Thyroid gland (tissue), 4 donors: ENCODE data around the gene VAV3. TPM values are rescaled to one million over a fixed set of nuclear protein-coding genes. Genes with fewer than 3 reads are reported as not detected.
A peak's percentile ranks its signal among the peaks of the same experiment; 100 is the strongest.

Experiments
- DNase-seq, 2 donors: peaks; one replicate each; pipeline ENCODE4 v3.0.0-alpha.2; 2019
- H3K27ac ChIP-seq, 3 donors: fragments of 200-600 bp; sonication (generic); 1 replicate in 2 of 3; 2 replicates in 1 of 3; pipeline ENCODE4 v1.5.1; 2016 to 2019; ENCODE audit warnings: mild to moderate bottlenecking in 1 of 3, moderate library complexity in 1 of 3
- H3K27me3 ChIP-seq: fragments of 200-600 bp; sonication (generic); one replicate; pipeline ENCODE4 v1.5.1; 2019
- H3K36me3 ChIP-seq, 2 donors: fragments of 200-600 bp; sonication (generic); one replicate each; pipeline ENCODE4 v1.5.1; 2016 to 2019
- H3K4me1 ChIP-seq, 2 donors: fragments of 200-600 bp; sonication (generic); one replicate each; pipeline ENCODE4 v1.5.1; 2017 to 2019
- H3K4me3 ChIP-seq, 3 donors: fragments of 200-600 bp; sonication (generic); replicated peaks in 1 of 3; 1 replicate in 2 of 3; 2 replicates in 1 of 3; pipeline ENCODE4 v1.5.1; 2016; ENCODE audit warnings: mild to moderate bottlenecking in 1 of 3
- H3K9me3 ChIP-seq: fragments of 200-600 bp; sonication (generic); one replicate; pipeline ENCODE4 v1.5.1; 2017
- CTCF ChIP-seq, 6 experiments: fragments of 200-600 bp in 3 of 6; fragments of 450-650 bp in 3 of 6; sonication (generic) in 3 of 6; IDR thresholded peaks; one replicate each; pipeline ENCODE4 v1.5.1; 2016 to 2019; ENCODE audit warnings: antibody characterized with exemption in 6 of 6, mild to moderate bottlenecking in 2 of 6, inconsistent platforms in 1 of 6, moderate library complexity in 1 of 6
- POLR2A ChIP-seq, 2 donors: fragments of 450-650 bp; IDR thresholded peaks; one replicate each; pipeline ENCODE4 v1.6.1; 2017; ENCODE audit warnings: antibody characterized with exemption in 2 of 2, mild to moderate bottlenecking in 2 of 2, moderate library complexity in 1 of 2
- WGBS, 2 donors: methylation state at CpG; one replicate each; pipeline ENCODE4 v1.1.5; 2017; 5-methylcytosine and 5-hydroxymethylcytosine counted together
- intact Hi-C: fragments of 100-400 bp; cut with DNase I; formaldehyde crosslinking; loops from one replicate; pipeline ENCODE4 v1.15.1; 2023
- total RNA-seq, 4 donors: library from RNA; depleted of rRNA; stranded (reverse); fragments of >200 nt; gene quantifications; one replicate each; pipeline ENCODE4 v1.2.3, GENCODE V29; 2016

Gene VAV3
- total RNA-seq, 4 donors from 2014 or later: 14.8 to 22.8 (median 18.8) TPM

- intact Hi-C loops: no loop called here
- Histone ChIP-seq H3K4me3 (no peak overlapping the region), H3K36me3 (no peaks in the 10 kb centered on the region), H3K27me3 (no peaks in the 10 kb centered on the region), H3K4me1 (peaks cover 0 to 4% of the 10 kb centered on the region in 2 donors), H3K9me3 (no peaks in the 10 kb centered on the region), H3K27ac (no peak overlapping the region)
- DNase-seq: no peak
- TF ChIP-seq CTCF (IDR thresholded peaks at IDR 0.05): no peak
- TF ChIP-seq POLR2A (IDR thresholded peaks at IDR 0.05): no peak
Observed at GRCh38 chr1:107691540-107691939, 273.4 kb downstream of the VAV3 start.

DNA sequence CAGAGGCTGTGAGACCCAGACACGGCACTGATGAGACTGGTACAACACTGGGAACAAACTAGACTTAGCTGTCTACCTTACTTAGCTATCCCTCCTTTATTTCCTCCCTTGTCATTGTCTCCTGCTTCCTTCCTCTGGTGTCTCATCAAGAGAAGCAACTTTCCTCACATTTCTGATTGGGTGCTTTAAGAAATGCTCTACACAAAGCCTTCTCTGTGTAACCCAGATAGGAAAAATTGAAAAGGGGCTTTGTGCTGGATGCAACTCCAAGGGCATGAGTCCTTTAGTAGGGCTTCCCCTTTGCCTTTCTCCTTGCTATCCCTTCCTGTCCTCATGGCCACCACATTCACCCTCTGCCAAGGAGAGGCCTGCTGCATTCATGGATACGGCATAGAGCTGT is 274.5 kb downstream of the VAV3 start:
- intact Hi-C loops: no loop called here
- Histone ChIP-seq H3K4me1 (peaks cover 0 to 4% of the 10 kb centered on the region in 2 donors), H3K4me3 (no peak overlapping the region), H3K36me3 (no peaks in the 10 kb centered on the region), H3K9me3 (no peaks in the 10 kb centered on the region), H3K27ac (no peak overlapping the region), H3K27me3 (no peaks in the 10 kb centered on the region)
- TF ChIP-seq POLR2A (IDR thresholded peaks at IDR 0.05) (no peak), CTCF (IDR thresholded peaks at IDR 0.05) (no peak)
- DNase-seq: no peak
- 91 to 93% methylated on average over 2 of the region's 2 CpGs for WGBS, 2 donors

GRCh38 chr1:107689733-107690132 is 275.2 kb downstream of the VAV3 start:
- DNase-seq: no peak
- Histone ChIP-seq H3K27me3 (no peaks in the 10 kb centered on the region), H3K27ac (no peak overlapping the region), H3K9me3 (no peaks in the 10 kb centered on the region), H3K36me3 (no peaks in the 10 kb centered on the region), H3K4me1 (peaks cover 0 to 4% of the 10 kb centered on the region in 2 donors), H3K4me3 (no peak overlapping the region)
- no peak for TF ChIP-seq POLR2A (IDR thresholded peaks at IDR 0.05)
- TF ChIP-seq CTCF (IDR thresholded peaks at IDR 0.05): no peak
- intact Hi-C loops: no loop called here
- 92% methylated on average over 4 of the region's 4 CpGs for WGBS, 2 donors

DNA sequence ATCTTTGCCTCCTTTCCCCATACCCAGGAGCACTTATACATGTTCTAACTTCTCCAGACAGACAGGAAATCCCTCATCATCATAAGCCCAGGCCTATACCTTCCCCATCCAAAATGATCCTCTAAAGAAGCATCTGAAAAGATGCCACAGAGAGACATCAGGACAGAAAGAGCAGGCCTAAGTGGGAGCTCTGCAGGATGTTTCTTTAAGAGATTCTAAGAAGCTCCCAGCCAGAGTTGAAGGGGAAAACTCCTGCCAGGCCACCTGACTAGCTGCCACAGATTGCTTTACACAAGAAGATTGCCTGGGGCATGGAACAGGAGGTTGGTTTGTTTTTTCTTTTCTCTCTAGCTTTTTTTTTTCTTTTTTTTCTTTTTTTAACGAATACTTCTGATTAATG is 275.8 kb downstream of the VAV3 start:
- Histone ChIP-seq H3K27me3 (no peaks in the 10 kb centered on the region), H3K36me3 (no peaks in the 10 kb centered on the region), H3K4me1 (peaks cover 0 to 4% of the 10 kb centered on the region in 2 donors), H3K9me3 (no peaks in the 10 kb centered on the region), H3K27ac (no peak overlapping the region), H3K4me3 (no peak overlapping the region)
- intact Hi-C loops: no loop called here
- WGBS, 2 donors: 23 to 30% methylated on average over 1 of the region's 1 CpG
- DNase-seq: peak; percentile 30 to 74
- TF ChIP-seq POLR2A (IDR thresholded peaks at IDR 0.05) (no peak), CTCF (IDR thresholded peaks at IDR 0.05) (no peak)

- DNase-seq: no peak
- 88 to 89% methylated on average over 9 of the region's 9 CpGs for WGBS, 2 donors
- intact Hi-C loops: no loop called here
- H3K27ac ChIP-seq: no peak overlapping the region
- H3K4me3 ChIP-seq: no peak overlapping the region
- no peaks in the 10 kb centered on the region for H3K9me3 ChIP-seq
- no peak for TF ChIP-seq POLR2A (IDR thresholded peaks at IDR 0.05)
- H3K27me3 ChIP-seq: no peaks in the 10 kb centered on the region
- no peaks in the 10 kb centered on the region for H3K36me3 ChIP-seq
- H3K4me1 ChIP-seq: peaks cover 0 to 4% of the 10 kb centered on the region in 2 donors
Observed at GRCh38 chr1:107687849-107688753, 276.9 kb downstream of the VAV3 start.
